Pulmonary artery endothelial cell (primary cell): ENCODE results near the gene HS3ST2. TPM values are rescaled to one million over a fixed set of nuclear protein-coding genes. Genes with fewer than 3 reads are reported as not detected.
"Not testable (repeated sequence)": the region's sequence is repeated elsewhere in the genome, so short reads cannot be mapped to it uniquely, and the experiment has no call there.

Experiments used
- DNase-seq: peaks from one replicate; pipeline ENCODE4 v3.0.0-alpha.2; 2011; ENCODE audit warnings: low read depth, low spot score
- total RNA-seq: library from RNA; depleted of rRNA; stranded (reverse); fragments of >200 nt; gene quantifications from 2 replicates; pipeline ENCODE4 v1.2.3, GENCODE V29; 2014

The HS3ST2 gene
- total RNA-seq, 1 donor from 2014 or later = not detected

GRCh38 chr16:22878955-22879354 lies 65.0 kb downstream of the HS3ST2 start:
- no peak for DNase-seq

GRCh38 chr16:22879466-22879865 lies 65.5 kb downstream of the HS3ST2 start:
- no peak for DNase-seq

GRCh38 chr16:22882981-22883380 lies 69.0 kb downstream of the HS3ST2 start:
- DNase-seq = no peak

GRCh38 chr16:22885951-22886350 lies 72.0 kb downstream of the HS3ST2 start:
- DNase-seq = no peak

- no peak for DNase-seq
Observed at GRCh38 chr16:22886927-22887326, 73.0 kb downstream of the HS3ST2 start.

GRCh38 chr16:22887445-22887844 lies 73.5 kb downstream of the HS3ST2 start:
- no peak for DNase-seq

GRCh38 chr16:22888791-22889190 lies 74.8 kb downstream of the HS3ST2 start:
- DNase-seq = no peak

- DNase-seq = no peak
Observed at GRCh38 chr16:22890976-22891375, 77.0 kb downstream of the HS3ST2 start.

GRCh38 chr16:22897184-22897583 lies 83.2 kb downstream of the HS3ST2 start:
- no peak for DNase-seq

- no peak for DNase-seq
Observed at GRCh38 chr16:22898131-22898530, 84.2 kb downstream of the HS3ST2 start.

- peak; percentile 71 for DNase-seq
Observed at GRCh38 chr16:22898874-22899348, 84.9 kb downstream of the HS3ST2 start.

GRCh38 chr16:22899567-22899966 lies 85.6 kb downstream of the HS3ST2 start:
- DNase-seq = not testable (repeated sequence)

- no peak for DNase-seq
Observed at GRCh38 chr16:22900863-22901262, 86.9 kb downstream of the HS3ST2 start.

GRCh38 chr16:22901563-22901962 lies 87.6 kb downstream of the HS3ST2 start:
- no peak for DNase-seq

- no peak for DNase-seq
Observed at GRCh38 chr16:22903716-22904115, 89.8 kb downstream of the HS3ST2 start.

GRCh38 chr16:22912654-22913053 lies 98.7 kb downstream of the HS3ST2 start:
- DNase-seq = no peak

GRCh38 chr16:22915003-22915402 lies 101.0 kb downstream of the HS3ST2 start:
- DNase-seq = no peak

- no peak for DNase-seq
Observed at GRCh38 chr16:22923491-22923890, 109.5 kb downstream of the HS3ST2 start.

GRCh38 chr16:22924492-22924891 lies 110.5 kb downstream of the HS3ST2 start:
- no peak for DNase-seq

- no peak for DNase-seq
Observed at GRCh38 chr16:22926105-22926751, 112.3 kb downstream of the HS3ST2 start.

- DNase-seq = no peak
Observed at GRCh38 chr16:22927306-22927705, 113.3 kb downstream of the HS3ST2 start.

GRCh38 chr16:22928882-22929435 lies 115.0 kb downstream of the HS3ST2 start:
- DNase-seq = no peak

- DNase-seq = no peak
Observed at GRCh38 chr16:22929461-22929860, 115.5 kb downstream of the HS3ST2 start.
